Caco-2 (cell line): ENCODE results near the gene GZMM. TPM values are rescaled to one million over a fixed set of nuclear protein-coding genes. Genes with fewer than 3 reads are reported as not detected.
A peak's percentile ranks its signal among the peaks of the same experiment; 100 is the strongest.
"Not testable (repeated sequence)": the region's sequence is repeated elsewhere in the genome, so short reads cannot be mapped to it uniquely, and the experiment has no call there.

Source experiments
- BruUV-seq: library from RNA; stranded (reverse); fragments of 400-500 nt; replicated peaks from 2 replicates; lab custom pipeline; 2021; lab: Mats Ljungman, UMichigan
- CTCF ChIA-PET: fragments of 300-600 bp; sonication (Branson Sonifier 250); formaldehyde crosslinking; loops from one replicate; lab custom pipeline; 2022; ENCODE audit warnings: antibody characterized with exemption; lab: Charles Lee
- POLR2A ChIA-PET: fragments of 300-600 bp; sonication (Branson Sonifier 250); formaldehyde crosslinking; loops from one replicate; lab custom pipeline; 2022; ENCODE audit warnings: antibody characterized with exemption; lab: Charles Lee
- DNase-seq, 2 experiments: peaks; one replicate each; pipeline versions ENCODE4 v3.0.0 to v3.0.0-alpha.2; 2020 to 2022
- H3K27me3 ChIP-seq: replicated peaks from 2 replicates; pipeline ENCODE4 v1.6.0; 2011; ENCODE audit warnings: low read length; ENCODE audit not compliant: control insufficient read depth, insufficient read depth
- H3K36me3 ChIP-seq: 2 replicates; pipeline ENCODE4 v1.5.1; 2011; ENCODE audit warnings: low read length; ENCODE audit not compliant: control insufficient read depth, insufficient read depth
- H3K4me1 ChIP-seq: fragments of 250-450 bp; sonication (Bioruptor Pico); 2 replicates; pipeline ENCODE4 v1.5.1; 2020; ENCODE audit warnings: mild to moderate bottlenecking
- H3K4me3 ChIP-seq: 2 replicates; pipeline ENCODE4 v1.5.1; 2011; ENCODE audit warnings: low read depth, mild to moderate bottlenecking, control low read depth, low read length
- H3K9me3 ChIP-seq: fragments of 250-450 bp; sonication (Bioruptor Pico); 2 replicates; pipeline ENCODE4 v1.5.1; 2020; ENCODE audit warnings: mild to moderate bottlenecking, moderate library complexity
- H3K27ac Mint-ChIP-seq: one replicate; pipeline ENCODE4 v1.8.0; 2022; ENCODE audit warnings: mixed read lengths; ENCODE audit not compliant: unreplicated experiment
- H3K27me3 Mint-ChIP-seq: one replicate; pipeline ENCODE4 v1.8.0; 2022; ENCODE audit warnings: mixed read lengths; ENCODE audit not compliant: insufficient read depth, unreplicated experiment
- H3K36me3 Mint-ChIP-seq: one replicate; pipeline ENCODE4 v1.8.0; 2022; ENCODE audit warnings: mild to moderate bottlenecking, mixed read lengths; ENCODE audit not compliant: insufficient read depth, unreplicated experiment
- H3K4me1 Mint-ChIP-seq: one replicate; pipeline ENCODE4 v1.8.0; 2022; ENCODE audit warnings: low read depth, mixed read lengths; ENCODE audit not compliant: unreplicated experiment
- H3K4me3 Mint-ChIP-seq: one replicate; pipeline ENCODE4 v1.8.0; 2022; ENCODE audit warnings: mild to moderate bottlenecking, moderate library complexity, mixed read lengths; ENCODE audit not compliant: unreplicated experiment
- H3K9me3 Mint-ChIP-seq: one replicate; pipeline ENCODE4 v1.8.0; 2022; ENCODE audit warnings: mixed read lengths; ENCODE audit not compliant: unreplicated experiment
- intact Hi-C: fragments of 100-400 bp; cut with micrococcal nuclease; formaldehyde crosslinking; loops from one replicate; pipeline ENCODE4 v1.10.0; 2022; ENCODE audit not compliant: unreplicated experiment
- total RNA-seq: library from RNA; stranded (reverse); gene quantifications from 2 replicates; pipeline ENCODE4 v1.2.3, GENCODE V29; 2022
- TF ChIP-seq, protein P1 (sequence below), 2 experiments: fragments of 200-600 bp in 1 of 2; IDR thresholded peaks; 1 replicate in 1 of 2; 2 replicates in 1 of 2; pipeline versions ENCODE4 v1.5.1 to v1.8.0; 2011 to 2022; ENCODE audit warnings: antibody characterized with exemption in 1 of 2, control low read depth in 1 of 2, inconsistent platforms in 1 of 2, low read depth in 1 of 2, low read length in 1 of 2, mild to moderate bottlenecking in 1 of 2, moderate library complexity in 1 of 2; ENCODE audit not compliant: insufficient read depth in 1 of 2, severe bottlenecking in 1 of 2, unreplicated experiment in 1 of 2

GZMM gene
- total RNA-seq, 1 experiment from 2014 or later, result not detected

GRCh38 chr19:583198-583967, 39.5 kb downstream of the GZMM start:
- Histone ChIP-seq H3K4me3 (no peak overlapping the region), H3K36me3 (no peaks in the 10 kb centered on the region), H3K27me3 (no peaks in the 10 kb centered on the region), H3K9me3 (no peaks in the 10 kb centered on the region), H3K4me1 (no peaks in the 10 kb centered on the region)
- Mint-ChIP-seq H3K4me1 (no peaks in the 10 kb centered on the region), H3K27me3 (no peaks in the 10 kb centered on the region), H3K9me3 (no peaks in the 10 kb centered on the region), H3K4me3 (no peak overlapping the region), H3K36me3 (peaks cover 59% of the 10 kb centered on the region), H3K27ac (no peak overlapping the region)
- POLR2A ChIA-PET, result no interaction called here
- intact Hi-C loops, result no loop called here
- BruUV-seq, result no TSS peak
- CTCF ChIA-PET, result interaction anchor here (0.6 kb wide), 1 partner anchor 21 kb away, joined by 3 read pairs; no protein-coding TSS in a partner anchor
- no peak for DNase-seq
- TF ChIP-seq, protein P1, sequence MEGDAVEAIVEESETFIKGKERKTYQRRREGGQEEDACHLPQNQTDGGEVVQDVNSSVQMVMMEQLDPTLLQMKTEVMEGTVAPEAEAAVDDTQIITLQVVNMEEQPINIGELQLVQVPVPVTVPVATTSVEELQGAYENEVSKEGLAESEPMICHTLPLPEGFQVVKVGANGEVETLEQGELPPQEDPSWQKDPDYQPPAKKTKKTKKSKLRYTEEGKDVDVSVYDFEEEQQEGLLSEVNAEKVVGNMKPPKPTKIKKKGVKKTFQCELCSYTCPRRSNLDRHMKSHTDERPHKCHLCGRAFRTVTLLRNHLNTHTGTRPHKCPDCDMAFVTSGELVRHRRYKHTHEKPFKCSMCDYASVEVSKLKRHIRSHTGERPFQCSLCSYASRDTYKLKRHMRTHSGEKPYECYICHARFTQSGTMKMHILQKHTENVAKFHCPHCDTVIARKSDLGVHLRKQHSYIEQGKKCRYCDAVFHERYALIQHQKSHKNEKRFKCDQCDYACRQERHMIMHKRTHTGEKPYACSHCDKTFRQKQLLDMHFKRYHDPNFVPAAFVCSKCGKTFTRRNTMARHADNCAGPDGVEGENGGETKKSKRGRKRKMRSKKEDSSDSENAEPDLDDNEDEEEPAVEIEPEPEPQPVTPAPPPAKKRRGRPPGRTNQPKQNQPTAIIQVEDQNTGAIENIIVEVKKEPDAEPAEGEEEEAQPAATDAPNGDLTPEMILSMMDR (IDR thresholded peaks at IDR 0.05; ENCODE audit: insufficient read depth in 1 of 2, low read depth in 1 of 2, low read length in 1 of 2, severe bottlenecking in 1 of 2, unreplicated experiment in 1 of 2), result no peak

DNA sequence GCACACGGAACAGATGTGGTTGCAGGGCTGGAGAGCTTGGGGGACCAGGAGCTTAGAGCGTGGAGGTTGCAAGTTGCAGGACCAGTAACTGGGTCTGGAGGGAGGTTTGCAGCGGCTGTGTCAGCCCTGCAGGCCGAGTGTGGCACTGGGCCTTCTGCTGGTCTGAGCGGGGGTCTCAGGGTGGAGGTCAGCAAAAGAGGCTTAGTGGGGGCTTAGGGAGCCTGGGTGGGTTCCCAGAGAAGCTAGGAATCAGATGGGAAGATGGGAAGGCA, 40.1 kb downstream of the GZMM start:
- Mint-ChIP-seq H3K27me3 (no peaks in the 10 kb centered on the region), H3K4me1 (no peaks in the 10 kb centered on the region), H3K4me3 (no peak overlapping the region), H3K36me3 (peaks cover 59% of the 10 kb centered on the region), H3K27ac (no peak overlapping the region), H3K9me3 (no peaks in the 10 kb centered on the region)
- TF ChIP-seq, protein P1 (IDR thresholded peaks at IDR 0.05; ENCODE audit: insufficient read depth in 1 of 2, low read depth in 1 of 2, low read length in 1 of 2, severe bottlenecking in 1 of 2, unreplicated experiment in 1 of 2), result no peak
- H3K4me1 ChIP-seq, result peaks cover 3% of the 10 kb centered on the region
- intact Hi-C loops, result no loop called here
- no peaks in the 10 kb centered on the region for H3K36me3 ChIP-seq
- H3K27me3 ChIP-seq, result no peaks in the 10 kb centered on the region
- DNase-seq, result no peak
- no peaks in the 10 kb centered on the region for H3K9me3 ChIP-seq
- no TSS peak for BruUV-seq
- POLR2A ChIA-PET, result no interaction called here
- CTCF ChIA-PET, result no interaction called here
- H3K4me3 ChIP-seq, result no peak overlapping the region

GRCh38 chr19:584240-585001, 40.6 kb downstream of the GZMM start:
- no peaks in the 10 kb centered on the region for H3K36me3 ChIP-seq
- BruUV-seq, result no TSS peak
- H3K27me3 ChIP-seq, result no peaks in the 10 kb centered on the region
- no peaks in the 10 kb centered on the region for H3K9me3 ChIP-seq
- intact Hi-C loops, result no loop called here
- peak in 1 of 2 experiments; percentile 65 for DNase-seq
- no peaks in the 10 kb centered on the region for H3K27me3 Mint-ChIP-seq
- no peak overlapping the region for H3K27ac Mint-ChIP-seq
- no peaks in the 10 kb centered on the region for H3K9me3 Mint-ChIP-seq
- H3K36me3 Mint-ChIP-seq, result peaks cover 54% of the 10 kb centered on the region
- CTCF ChIA-PET, result interaction anchor here (1.2 kb wide), 1 partner anchor 17 kb away, joined by 3 read pairs; no protein-coding TSS in a partner anchor
- POLR2A ChIA-PET, result no interaction called here
- H3K4me1 Mint-ChIP-seq, result no peaks in the 10 kb centered on the region
- H3K4me1 ChIP-seq, result peaks cover 8% of the 10 kb centered on the region
- H3K4me3 Mint-ChIP-seq, result no peak overlapping the region
- TF ChIP-seq, protein P1 (IDR thresholded peaks at IDR 0.05; ENCODE audit: insufficient read depth in 1 of 2, low read depth in 1 of 2, low read length in 1 of 2, severe bottlenecking in 1 of 2, unreplicated experiment in 1 of 2), result peak; percentile 78 to 79
- no peak overlapping the region for H3K4me3 ChIP-seq

- H3K4me1 Mint-ChIP-seq, POLR2A ChIA-PET, BruUV-seq, intact Hi-C loops, H3K27me3 ChIP-seq, H3K36me3 ChIP-seq, H3K9me3 ChIP-seq, H3K27me3 Mint-ChIP-seq, H3K4me1 ChIP-seq, H3K27ac Mint-ChIP-seq, H3K4me3 Mint-ChIP-seq, H3K9me3 Mint-ChIP-seq, DNase-seq, H3K4me3 ChIP-seq: not testable (repeated sequence)
- CTCF ChIA-PET, result interaction anchor here (0.6 to 1.2 kb wide), 2 partner anchors 18 to 166 kb away, joined by 3 read pairs; partner anchors contain the start of gene MISP
- H3K36me3 Mint-ChIP-seq, result peaks cover 47% of the 10 kb centered on the region
Observed at GRCh38 chr19:585146-585545, 41.3 kb downstream of the GZMM start.
